ACC112 (cell line): ENCODE results near the gene PKNOX1.

Experiments
- H2AFZ ChIP-seq: fragments of 200-600 bp; sonication (generic); one replicate; pipeline ENCODE4 v1.6.0; 2017; ENCODE audit warnings: antibody characterized with exemption, low read length; ENCODE audit not compliant: unreplicated experiment
- H3K27ac ChIP-seq: fragments of 200-600 bp; sonication (generic); 2 replicates; pipeline ENCODE4 v1.5.1; 2014; ENCODE audit warnings: low read depth, mild to moderate bottlenecking, antibody characterized with exemption, low read length, moderate library complexity
- H3K27me3 ChIP-seq: fragments of 200-600 bp; sonication (generic); 2 replicates; pipeline ENCODE4 v1.6.1; 2014; ENCODE audit warnings: mild to moderate bottlenecking, antibody characterized with exemption, low read length, moderate library complexity, mixed read lengths; ENCODE audit not compliant: insufficient read depth
- H3K36me3 ChIP-seq: fragments of 200-600 bp; sonication (generic); 2 replicates; pipeline ENCODE4 v1.6.1; 2016; ENCODE audit warnings: mild to moderate bottlenecking, antibody characterized with exemption, low read length, moderate library complexity, mixed read lengths; ENCODE audit not compliant: insufficient read depth
- H3K4me1 ChIP-seq: fragments of 200-600 bp; sonication (generic); one replicate; pipeline ENCODE4 v1.6.1; 2016; ENCODE audit warnings: low read length, mixed read lengths; ENCODE audit not compliant: insufficient read depth, unreplicated experiment, control insufficient read depth
- H3K4me3 ChIP-seq: fragments of 200-600 bp; sonication (generic); 2 replicates; pipeline ENCODE4 v1.5.1; 2014; ENCODE audit warnings: mild to moderate bottlenecking, low read depth, low read length
- H3K79me2 ChIP-seq: fragments of 200-600 bp; sonication (generic); one replicate; pipeline ENCODE4 v1.6.0; 2016; ENCODE audit warnings: low read length; ENCODE audit not compliant: control insufficient read depth, unreplicated experiment, insufficient read depth

Gene PKNOX1

DNA sequence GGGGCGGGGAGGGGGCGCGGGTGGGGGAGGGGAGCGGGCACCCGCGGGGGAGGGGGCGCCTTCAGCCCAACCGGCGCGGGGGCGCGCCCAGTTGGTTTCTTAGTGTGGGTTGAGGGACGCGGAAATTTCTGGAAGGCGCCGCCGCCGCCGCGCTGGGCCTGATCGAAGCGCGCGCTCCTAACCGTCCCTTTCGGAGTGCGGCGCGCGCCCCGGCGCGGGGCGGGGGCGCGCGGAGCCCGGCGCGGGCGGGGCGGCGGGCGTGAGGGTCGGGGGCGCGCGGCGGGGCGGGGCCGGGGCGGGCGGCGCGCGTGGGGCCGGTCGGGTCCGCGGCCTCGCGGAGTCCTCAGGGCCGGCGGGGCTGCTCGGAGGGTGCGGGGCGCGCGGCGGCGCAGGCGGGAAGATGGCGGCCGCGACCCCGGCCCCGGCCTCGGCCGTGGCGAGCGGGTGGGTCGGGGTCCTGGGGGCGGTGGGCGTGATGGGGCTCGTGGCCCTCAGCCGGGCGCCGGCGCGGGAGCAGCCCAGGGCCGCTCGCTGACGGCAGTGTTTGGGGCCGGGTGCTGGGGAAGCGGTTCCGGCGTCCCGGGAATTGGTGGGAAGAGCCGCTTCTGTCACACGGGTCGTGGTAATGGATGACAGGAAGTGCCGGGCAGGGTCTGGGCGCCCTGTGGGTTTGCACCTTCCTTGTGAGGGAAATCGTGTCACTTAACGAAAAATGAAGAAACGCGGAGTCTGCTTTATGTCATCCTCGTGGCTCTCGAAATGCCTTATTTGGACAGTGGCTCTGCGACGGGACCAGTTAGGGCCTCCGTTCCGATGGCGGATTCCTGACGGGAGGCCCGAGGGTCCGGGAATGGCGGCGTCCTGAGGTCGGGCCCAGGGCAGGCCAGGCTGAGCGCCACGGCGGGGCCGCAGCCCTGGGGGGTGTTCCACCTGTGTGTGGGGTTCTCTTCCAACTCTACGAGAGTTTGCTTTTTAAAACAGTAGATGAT lies 764 bp downstream of the PKNOX1 start:
- Histone ChIP-seq H3K4me1 (peaks cover 14% of the 10 kb centered on the region), H3K27me3 (no peaks in the 10 kb centered on the region), H3K4me3 (peak overlapping the region; percentile 97), H3K79me2 (peaks cover 41% of the 10 kb centered on the region), H3K27ac (peak overlapping the region; percentile 81), H3K36me3 (peaks cover 14% of the 10 kb centered on the region; the same call in 1 of the 2 replicates), H2AFZ (peak overlapping the region; percentile 67)

DNA sequence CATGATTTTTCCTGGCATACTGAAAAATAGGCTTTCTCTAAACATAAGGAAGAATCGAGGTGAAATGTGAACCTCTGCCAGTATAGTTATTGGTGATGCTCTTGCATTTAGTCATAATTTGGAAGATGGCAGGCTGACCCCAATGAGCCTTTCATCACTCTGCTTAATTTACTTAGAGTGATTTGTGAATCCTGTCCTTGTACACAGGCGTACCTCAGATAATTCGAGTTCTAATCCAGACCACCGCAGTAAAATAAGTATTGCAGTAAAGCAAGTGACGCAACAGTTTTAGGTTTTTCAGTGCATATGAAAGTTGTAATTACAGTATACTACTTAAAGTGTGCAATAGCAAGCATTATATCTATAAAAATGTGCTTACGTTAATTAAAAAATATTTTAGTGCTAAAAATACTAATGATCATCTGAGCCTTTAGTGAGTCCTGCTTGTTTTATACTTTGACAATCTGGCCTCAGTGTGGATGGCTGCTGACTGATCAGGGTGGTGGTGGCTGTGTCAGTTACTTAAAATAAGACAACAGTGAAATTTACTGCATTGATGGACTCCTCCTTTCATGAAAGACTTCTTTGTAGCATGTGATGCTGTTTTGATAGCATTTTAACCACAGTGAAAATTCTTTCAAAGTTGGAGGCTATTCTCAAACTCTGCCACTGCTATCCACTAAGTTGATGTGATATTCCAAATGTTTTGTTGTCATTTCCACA lies 1.7 kb downstream of the PKNOX1 start:
- peaks cover 14% of the 10 kb centered on the region; the same call in 1 of the 2 replicates for H3K36me3 ChIP-seq
- peaks cover 14% of the 10 kb centered on the region for H3K4me1 ChIP-seq
- peak overlapping the region; percentile 81 for H3K27ac ChIP-seq
- peak overlapping the region; percentile 67 for H2AFZ ChIP-seq
- peak overlapping the region; percentile 97 for H3K4me3 ChIP-seq
- H3K79me2 ChIP-seq, result peaks cover 47% of the 10 kb centered on the region
- H3K27me3 ChIP-seq, result no peaks in the 10 kb centered on the region

- H3K27me3 ChIP-seq, result no peaks in the 10 kb centered on the region
- H3K4me1 ChIP-seq, result peaks cover 10% of the 10 kb centered on the region
- H3K27ac ChIP-seq, result no peak overlapping the region
- H3K36me3 ChIP-seq, result peaks cover 14% of the 10 kb centered on the region; the same call in 1 of the 2 replicates
- H2AFZ ChIP-seq, result no peak overlapping the region
- no peak overlapping the region for H3K4me3 ChIP-seq
- peaks cover 71% of the 10 kb centered on the region for H3K79me2 ChIP-seq
Measured at GRCh38 chr21:42980312-42981213, 6.2 kb downstream of the PKNOX1 start.

- Histone ChIP-seq H3K27ac (no peak overlapping the region), H3K27me3 (no peaks in the 10 kb centered on the region), H3K4me1 (peaks cover 10% of the 10 kb centered on the region), H3K36me3 (peaks cover 14% of the 10 kb centered on the region; the same call in 1 of the 2 replicates), H3K79me2 (peaks cover 65% of the 10 kb centered on the region), H2AFZ (no peak overlapping the region), H3K4me3 (no peak overlapping the region)
Measured at GRCh38 chr21:42981214-42981523, 6.8 kb downstream of the PKNOX1 start.

DNA sequence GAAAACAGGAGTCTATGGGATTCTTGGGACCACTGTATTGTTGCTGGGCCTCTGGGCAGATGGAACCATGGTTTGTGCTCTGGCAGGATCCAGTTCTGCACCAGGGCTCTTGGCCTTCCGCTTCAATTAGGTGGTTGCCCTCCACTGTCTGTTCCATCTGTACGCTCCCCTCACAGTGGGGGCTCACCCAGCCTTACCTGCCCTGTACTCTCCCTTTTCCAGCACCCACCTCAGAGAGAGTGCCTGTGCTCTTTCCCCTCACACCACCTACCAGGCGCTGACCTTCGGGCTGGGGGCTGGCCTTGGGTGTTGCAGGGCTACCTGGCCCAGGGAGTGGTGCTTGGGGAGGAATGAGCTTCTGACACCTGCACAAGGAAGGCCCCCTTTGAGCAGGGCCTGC lies 7.5 kb downstream of the PKNOX1 start:
- Histone ChIP-seq H3K27ac (no peak overlapping the region), H3K4me1 (peaks cover 8% of the 10 kb centered on the region), H2AFZ (no peak overlapping the region), H3K4me3 (no peak overlapping the region), H3K27me3 (no peaks in the 10 kb centered on the region), H3K36me3 (peaks cover 10% of the 10 kb centered on the region; the same call in 1 of the 2 replicates), H3K79me2 (peaks cover 61% of the 10 kb centered on the region)

GRCh38 chr21:42983103-42983502 lies 8.7 kb downstream of the PKNOX1 start:
- no peak overlapping the region for H2AFZ ChIP-seq
- no peak overlapping the region for H3K27ac ChIP-seq
- no peaks in the 10 kb centered on the region for H3K27me3 ChIP-seq
- peaks cover 50% of the 10 kb centered on the region for H3K79me2 ChIP-seq
- H3K36me3 ChIP-seq, result peaks cover 6% of the 10 kb centered on the region; the same call in 1 of the 2 replicates
- peaks cover 8% of the 10 kb centered on the region for H3K4me1 ChIP-seq
- no peak overlapping the region for H3K4me3 ChIP-seq

DNA sequence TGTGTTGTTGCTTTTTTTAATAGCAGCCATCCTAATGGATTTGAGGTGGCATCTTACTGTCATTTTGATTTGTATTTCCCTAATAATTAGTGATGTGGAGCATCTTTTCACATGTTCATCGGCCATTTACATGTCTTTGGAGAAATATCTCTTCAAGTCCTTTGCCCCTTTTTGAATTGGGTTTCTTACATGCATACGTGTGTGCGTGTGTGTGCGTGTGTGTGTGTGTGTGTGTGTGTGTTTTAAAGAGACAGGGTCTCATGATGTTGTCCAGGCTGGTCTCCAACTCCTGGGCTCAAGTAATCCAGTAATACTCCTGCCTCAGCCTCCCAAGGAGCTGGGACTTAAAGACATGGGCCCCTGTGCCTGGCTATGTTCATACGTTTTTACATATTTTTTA lies 9.5 kb downstream of the PKNOX1 start:
- Histone ChIP-seq H2AFZ (no peak overlapping the region), H3K79me2 (peaks cover 48% of the 10 kb centered on the region), H3K4me1 (peaks cover 14% of the 10 kb centered on the region), H3K36me3 (peaks cover 4% of the 10 kb centered on the region; the same call in 1 of the 2 replicates), H3K27me3 (no peaks in the 10 kb centered on the region), H3K27ac (no peak overlapping the region), H3K4me3 (no peak overlapping the region)

DNA sequence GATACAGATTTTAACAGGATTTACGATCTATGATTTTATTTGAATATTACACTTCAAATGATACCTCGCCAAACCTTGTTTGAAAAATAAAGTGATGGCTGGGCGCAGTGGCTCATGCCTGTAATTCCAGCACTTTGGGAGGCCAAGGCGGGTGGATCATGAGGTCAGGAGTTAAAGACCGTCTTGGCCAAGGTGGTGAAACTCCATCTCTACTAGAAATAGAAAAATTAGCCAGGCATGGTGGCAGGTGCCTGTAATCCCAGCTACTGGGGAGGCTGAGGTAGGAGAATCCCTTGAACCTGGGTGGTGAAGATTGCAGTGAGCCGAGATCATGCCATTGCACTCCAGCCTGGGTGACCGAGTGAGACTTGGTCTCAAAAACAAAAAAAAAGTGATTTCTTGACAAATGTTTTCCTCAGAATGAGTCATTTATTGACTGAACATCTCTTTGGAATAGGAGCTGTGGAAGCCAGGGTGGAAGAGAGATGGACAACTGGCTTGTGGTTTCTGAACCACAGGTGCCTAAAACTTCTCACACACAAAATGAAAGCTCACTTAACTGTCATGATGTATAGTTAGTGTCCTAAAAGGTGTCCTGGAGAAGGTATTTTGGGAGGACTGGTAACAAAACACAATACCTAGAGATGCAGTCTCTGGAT lies 11.9 kb downstream of the PKNOX1 start:
- H3K4me1 ChIP-seq, result peaks cover 14% of the 10 kb centered on the region
- peaks cover 31% of the 10 kb centered on the region for H3K79me2 ChIP-seq
- H3K27me3 ChIP-seq, result no peaks in the 10 kb centered on the region
- H3K27ac ChIP-seq, result no peak overlapping the region
- H3K36me3 ChIP-seq, result no peaks in the 10 kb centered on the region
- H3K4me3 ChIP-seq, result no peak overlapping the region
- no peak overlapping the region for H2AFZ ChIP-seq

GRCh38 chr21:42988236-42988965 lies 14.0 kb downstream of the PKNOX1 start:
- Histone ChIP-seq H3K4me1 (peaks cover 24% of the 10 kb centered on the region), H2AFZ (no peak overlapping the region), H3K27ac (no peak overlapping the region), H3K79me2 (peaks cover 21% of the 10 kb centered on the region), H3K36me3 (peaks cover 2% of the 10 kb centered on the region; the same call in 1 of the 2 replicates), H3K4me3 (no peak overlapping the region), H3K27me3 (no peaks in the 10 kb centered on the region)
